HG03457 (cell line): ENCODE measurements around the gene CSTB.
"Not testable (repeated sequence)": the region's sequence is repeated elsewhere in the genome, so short reads cannot be mapped to it uniquely, and the experiment has no call there.

Experiments used
- ATAC-seq: cut with Tn5 transposase; IDR thresholded peaks from one replicate; pipeline ENCODE4 v1.9.1; 2021; ENCODE audit warnings: moderate number of reproducible peaks; ENCODE audit not compliant: unreplicated experiment

The CSTB gene, protein sequence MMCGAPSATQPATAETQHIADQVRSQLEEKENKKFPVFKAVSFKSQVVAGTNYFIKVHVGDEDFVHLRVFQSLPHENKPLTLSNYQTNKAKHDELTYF

DNA sequence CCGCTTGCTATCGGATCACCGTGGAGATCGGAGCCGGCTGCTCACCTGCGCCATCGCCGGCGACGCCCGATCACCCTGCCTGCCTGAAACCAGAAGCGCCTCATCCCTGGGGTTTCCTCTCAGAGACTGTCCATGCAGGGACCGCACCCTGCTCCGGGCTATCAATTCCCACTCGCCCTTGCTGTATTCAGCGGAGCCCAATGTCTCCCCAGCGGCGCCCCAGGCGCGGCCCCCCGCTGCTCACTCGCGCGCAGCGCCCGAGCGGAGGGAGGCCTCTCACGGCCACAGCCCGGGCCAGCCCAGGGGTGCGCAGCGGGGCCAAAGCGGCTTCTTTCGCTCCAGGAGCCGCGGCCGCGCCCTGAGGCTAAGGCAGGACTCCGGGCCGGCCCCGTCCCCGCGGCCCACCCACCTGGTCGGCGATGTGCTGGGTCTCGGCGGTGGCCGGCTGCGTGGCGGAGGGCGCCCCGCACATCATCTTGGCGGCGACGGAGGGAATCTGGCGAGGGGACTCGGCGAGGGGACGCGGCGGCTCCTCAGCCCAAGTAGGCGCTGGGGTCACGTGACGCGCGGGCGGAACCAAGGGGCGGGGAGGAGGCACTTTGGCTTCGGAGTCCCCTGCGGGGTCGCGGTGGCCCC, at the start of gene CSTB:
Gene CSTB, minus strand, starts transcription at position 514 of the 636 bp plus-strand sequence. Its CDS starts 39 bp downstream, at position 475.
- ATAC-seq: no peak

GRCh38 chr21:43825242-43825935, 49.3 kb upstream of the CSTB start:
- ATAC-seq: no peak

DNA sequence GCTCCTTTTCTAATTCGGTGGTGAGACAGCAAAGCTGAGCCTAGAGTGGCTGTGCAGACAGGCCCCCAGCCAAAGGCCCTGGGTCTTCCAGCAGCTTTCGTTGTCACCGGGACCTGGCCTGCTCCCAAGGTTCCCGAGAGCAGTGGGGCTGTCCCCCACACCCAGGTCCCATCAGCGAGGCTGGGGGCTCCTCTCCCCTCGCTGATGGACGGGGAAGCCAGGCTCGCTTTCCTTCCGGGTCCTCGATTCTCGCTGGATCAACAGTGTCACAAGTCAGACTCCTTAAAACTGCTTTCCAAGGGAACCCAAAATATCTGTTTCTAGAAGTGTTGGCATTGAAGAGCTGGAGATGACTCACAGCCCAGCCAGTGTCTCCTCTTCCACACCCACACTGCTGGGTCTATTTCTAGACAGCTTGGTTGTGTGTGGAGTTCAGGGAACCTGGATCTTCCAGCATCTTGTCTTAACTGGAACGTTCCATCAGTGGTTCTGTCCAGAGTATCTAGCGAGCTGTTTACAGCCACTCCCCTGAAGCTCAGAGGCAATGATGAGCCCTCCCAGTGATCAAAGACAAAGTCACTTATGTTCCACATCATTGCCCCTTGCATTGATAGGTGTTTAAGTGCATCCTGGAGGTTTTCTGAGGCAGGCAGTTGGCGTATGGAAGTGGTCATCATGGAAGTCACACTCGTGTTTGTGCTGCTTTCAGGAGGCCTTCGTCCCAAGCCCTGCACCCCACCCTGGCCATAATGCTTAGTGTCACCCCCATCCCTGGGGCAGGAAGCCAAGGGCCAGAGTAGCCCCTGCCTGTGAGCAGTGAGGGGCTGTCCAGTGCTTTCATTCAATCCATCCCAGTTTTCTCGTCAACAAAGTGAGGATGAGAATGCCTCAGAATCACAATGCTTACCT, 48.5 kb upstream of the CSTB start:
- no peak for ATAC-seq

- not testable (repeated sequence) for ATAC-seq
These were observed 46.6 kb upstream of the CSTB start for GRCh38 chr21:43822741-43823140.

DNA sequence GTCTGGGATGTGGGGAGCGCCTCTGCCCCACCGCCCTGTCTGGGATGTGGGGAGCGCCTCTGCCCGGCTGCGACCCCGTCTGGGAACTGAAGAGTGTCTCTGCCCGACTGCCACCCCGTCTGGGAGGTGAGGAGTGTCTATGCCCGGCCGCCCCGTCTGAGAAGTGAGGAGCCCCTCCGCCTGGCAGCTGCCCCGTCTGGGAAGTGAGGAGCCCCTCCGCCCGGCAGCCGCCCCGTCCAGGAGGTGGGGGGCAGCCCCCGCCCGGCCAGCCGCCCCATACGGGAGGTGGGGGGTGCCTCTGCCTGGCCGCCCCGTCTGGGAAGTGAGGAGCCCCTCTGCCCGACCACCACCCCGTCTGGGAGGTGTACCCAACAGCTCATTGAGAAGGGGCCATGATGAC, 46.1 kb upstream of the CSTB start:
- not testable (repeated sequence) for ATAC-seq

GRCh38 chr21:43820466-43820865, 44.4 kb upstream of the CSTB start:
- no peak for ATAC-seq

DNA sequence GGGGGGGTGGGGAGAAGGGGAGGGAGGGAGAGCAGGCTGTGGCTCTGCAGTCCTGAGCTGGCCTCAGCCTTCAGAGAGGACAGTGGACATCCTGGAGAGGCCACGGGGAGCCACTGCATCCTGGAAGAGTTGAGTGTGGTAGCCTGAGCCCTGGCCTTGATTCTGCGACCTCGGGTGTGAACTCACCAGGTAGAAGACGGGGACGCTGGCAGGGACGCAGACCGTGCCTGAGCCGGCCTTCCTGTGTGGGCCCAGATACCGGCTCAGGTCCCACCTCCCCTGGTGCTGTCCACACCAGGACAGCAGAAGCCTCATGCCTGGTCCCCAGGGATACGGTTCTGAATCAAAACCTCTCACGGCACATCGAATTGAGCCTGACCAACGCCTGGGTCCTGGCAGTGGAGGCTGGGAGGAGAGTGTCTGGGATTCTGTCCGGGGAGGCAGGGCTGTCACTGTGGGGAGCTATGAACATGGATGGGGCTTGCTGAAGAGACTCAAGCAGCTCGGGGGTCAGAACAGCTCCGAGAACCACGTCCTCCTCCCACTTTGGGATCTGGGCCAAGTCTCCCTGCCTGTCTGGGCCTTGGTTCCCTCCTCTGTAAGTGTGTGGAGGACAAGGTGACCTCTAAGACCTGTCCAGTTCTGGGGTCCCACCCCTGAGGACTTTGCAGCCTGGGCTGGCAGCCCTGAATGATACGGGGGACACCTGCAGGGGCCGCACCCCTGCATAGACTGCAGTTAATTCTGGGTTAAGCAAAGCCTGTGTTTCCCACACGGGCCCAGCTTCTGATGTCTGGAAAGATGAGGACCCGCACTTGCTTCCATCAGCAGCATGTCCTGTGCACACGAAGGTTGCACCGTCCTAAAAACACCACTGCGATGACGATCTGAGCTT, 43.6 kb upstream of the CSTB start:
- no peak for ATAC-seq

DNA sequence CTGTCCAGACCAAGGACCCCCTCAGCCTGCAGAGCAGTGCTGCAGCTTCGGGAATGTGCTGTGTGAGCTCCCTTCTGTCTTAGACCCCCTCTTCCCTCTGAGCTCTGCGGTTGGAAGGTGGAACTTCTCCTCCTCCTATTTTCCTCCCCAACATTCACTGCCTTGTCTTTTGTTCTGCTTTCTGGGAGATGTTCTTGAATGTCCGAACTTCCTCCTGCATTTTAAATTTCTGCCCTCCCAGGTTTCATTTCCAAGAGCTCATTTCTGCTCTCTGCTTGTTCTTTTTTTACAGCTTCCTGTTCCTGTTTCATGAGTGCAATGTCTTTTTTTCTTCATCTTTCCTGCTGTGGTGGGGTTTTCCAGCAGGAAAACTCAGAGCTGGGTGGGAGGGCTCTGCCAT, 42.6 kb upstream of the CSTB start:
- ATAC-seq: no peak

DNA sequence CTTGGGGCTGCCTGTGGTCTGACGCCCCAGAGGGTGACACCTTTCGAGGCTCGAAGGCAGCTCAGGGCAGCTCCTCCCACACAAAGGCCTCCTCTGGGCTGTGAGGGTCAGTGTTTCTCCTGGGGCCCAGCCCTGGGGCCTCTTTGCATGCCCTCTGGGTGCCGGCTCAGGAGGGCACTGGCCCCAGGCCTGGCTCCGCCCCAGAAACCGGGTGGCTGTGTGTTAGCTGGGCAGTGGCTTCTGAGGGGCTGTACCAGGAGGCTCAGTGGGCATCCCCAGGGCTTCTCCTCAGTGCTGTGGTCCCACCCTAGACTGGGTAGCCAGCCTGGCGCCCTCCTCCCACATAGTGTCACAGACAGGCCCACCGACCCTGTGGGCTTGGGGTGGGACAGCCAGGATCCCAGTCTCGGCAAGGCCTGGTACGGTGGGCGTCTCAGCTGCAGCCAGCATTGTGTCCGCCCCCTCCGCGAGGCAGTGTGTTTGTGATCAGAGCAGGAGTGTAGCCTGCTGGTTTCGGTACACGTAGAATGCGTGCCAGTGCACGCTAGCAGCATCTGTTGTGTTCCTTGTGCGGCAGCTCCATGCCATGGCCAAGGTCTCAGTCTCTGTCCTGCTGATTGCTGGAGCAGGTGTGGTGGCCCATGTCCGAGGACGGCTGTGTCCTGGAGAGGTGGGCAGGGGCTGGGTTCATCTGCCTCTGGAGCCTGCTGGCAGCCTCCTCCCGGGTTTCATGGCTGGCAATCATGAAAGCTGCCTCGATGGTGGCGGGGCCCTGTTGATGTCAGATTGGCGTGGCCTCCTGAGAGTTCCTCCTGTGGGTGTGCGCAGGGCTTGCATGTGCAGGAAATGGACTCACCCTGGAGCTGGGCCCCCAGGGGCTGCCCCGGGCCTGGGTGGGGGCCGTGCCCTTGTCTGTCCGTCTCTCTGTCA, 41.3 kb upstream of the CSTB start:
- no peak for ATAC-seq

- ATAC-seq: no peak
These were observed 40.5 kb upstream of the CSTB start for GRCh38 chr21:43816611-43817071.

- ATAC-seq: no peak
These were observed 39.9 kb upstream of the CSTB start for GRCh38 chr21:43815991-43816390.

DNA sequence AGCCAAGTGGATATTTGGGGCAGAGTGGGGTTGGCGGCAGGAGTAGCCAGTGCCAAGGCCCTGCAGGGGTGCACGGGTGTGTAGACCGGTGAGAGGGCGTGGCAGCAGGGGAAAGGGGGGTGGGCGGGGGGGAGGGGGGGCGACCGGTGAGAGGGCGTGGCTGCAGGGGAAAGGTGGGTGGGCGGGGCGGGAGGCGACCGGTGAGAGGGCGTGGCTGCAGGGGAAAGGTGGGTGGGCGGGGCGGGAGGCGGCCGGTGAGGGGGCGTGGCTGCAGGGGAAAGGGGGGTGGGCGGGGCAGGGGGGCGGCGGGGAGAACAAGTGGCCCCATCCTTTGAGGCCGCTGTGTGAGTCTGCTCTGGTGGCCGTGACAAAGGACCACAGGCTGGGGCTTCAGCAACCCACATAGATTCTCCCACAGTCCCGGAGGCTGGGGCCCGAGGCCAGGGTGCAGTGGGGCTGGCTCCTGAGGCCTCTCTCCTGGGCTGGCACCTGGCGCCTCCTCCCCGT, 39.1 kb upstream of the CSTB start:
- ATAC-seq: no peak

GRCh38 chr21:43814215-43815106, 38.4 kb upstream of the CSTB start:
- ATAC-seq: no peak

DNA sequence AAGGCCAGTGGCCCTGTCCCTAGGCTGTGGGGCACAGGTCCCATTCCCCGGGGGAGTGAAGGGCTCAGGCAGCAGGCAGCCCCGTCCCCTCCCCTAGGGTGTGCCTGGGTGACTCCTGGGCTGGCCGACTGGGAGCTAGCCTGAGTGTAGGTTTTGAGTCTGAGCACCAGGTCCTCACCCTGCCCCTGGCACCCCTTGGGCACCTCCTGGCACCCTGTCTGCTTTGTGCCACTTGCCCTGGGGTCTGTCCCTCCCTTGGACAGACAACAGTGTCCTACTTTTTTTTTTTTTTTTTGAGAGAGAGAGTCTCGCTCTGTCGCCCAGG, 37.5 kb upstream of the CSTB start:
- ATAC-seq: no peak

- no peak for ATAC-seq
These were observed 37.0 kb upstream of the CSTB start for GRCh38 chr21:43812957-43813655.

DNA sequence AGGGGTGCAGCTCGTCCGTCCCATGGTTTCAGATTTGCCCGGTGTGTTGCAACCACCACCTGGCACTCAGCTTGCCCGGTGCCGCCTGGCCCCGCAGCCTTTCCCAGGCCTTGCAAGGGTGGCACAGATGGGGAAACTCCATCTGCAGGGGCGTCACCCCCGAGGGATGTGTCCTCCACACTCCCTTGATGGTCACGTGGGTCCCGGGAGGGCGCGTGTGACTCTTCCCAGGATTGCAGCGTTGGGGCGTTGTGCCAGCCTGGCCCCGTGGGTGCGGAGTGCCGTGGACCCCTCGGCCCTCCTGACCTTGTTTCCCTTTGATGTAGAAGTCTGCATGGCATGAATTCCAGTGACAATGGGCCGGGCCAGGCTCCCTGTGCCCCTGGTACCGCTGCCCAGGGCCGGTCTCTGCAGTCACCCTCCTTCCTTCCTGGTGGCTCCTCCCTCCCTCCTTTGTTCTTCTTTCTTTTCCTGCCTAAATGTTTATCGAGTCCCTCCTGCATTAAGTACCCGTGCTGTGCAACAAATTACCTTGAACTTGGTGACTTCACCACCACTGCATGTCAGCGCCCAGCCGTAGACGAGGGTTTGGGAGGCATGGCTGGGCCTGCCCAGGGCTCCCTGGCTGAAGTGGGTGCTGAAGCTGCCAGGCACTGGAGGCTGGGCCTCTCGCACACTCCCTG, 36.2 kb upstream of the CSTB start:
- ATAC-seq: no peak
